ENCODE results near the gene FOXD2.

DNA sequence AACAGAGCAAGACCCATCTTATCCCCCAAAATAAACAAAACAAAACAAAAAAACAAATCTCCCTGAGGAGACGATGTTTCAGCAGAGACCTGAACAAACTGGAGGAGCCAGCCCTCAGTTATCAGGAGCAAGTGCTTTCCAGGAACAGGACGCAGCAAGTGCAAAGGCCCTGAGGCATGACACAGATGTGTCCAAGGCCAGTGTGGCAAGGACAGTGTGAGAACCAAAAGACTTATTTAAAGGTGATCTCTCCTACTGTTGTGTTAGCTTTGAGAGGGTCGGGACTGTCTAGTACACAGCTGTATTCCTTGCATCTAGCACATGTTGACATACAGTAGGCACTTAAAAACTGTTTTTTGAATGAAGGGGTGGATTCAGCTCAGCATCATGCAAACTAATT lies 48.0 kb downstream of the FOXD2 start:
- no peak for TF ChIP-seq ZFP3 (CRISPR knock-in tag; IDR thresholded peaks at IDR 0.05)
- TF ChIP-seq, protein P1, sequence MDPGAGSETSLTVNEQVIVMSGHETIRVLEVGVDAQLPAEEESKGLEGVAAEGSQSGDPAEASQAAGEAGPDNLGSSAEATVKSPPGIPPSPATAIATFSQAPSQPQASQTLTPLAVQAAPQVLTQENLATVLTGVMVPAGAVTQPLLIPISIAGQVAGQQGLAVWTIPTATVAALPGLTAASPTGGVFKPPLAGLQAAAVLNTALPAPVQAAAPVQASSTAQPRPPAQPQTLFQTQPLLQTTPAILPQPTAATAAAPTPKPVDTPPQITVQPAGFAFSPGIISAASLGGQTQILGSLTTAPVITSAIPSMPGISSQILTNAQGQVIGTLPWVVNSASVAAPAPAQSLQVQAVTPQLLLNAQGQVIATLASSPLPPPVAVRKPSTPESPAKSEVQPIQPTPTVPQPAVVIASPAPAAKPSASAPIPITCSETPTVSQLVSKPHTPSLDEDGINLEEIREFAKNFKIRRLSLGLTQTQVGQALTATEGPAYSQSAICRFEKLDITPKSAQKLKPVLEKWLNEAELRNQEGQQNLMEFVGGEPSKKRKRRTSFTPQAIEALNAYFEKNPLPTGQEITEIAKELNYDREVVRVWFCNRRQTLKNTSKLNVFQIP (CRISPR knock-in tag; IDR thresholded peaks at IDR 0.05; ENCODE audit: borderline replicate concordance, low read depth), result no peak
- no peak for TF ChIP-seq ZNF8 (CRISPR knock-in tag; IDR thresholded peaks at IDR 0.05)
- no peak for TF ChIP-seq ZFP30 (CRISPR knock-in tag; IDR thresholded peaks at IDR 0.05)
- TF ChIP-seq ARNTL (CRISPR knock-in tag; IDR thresholded peaks at IDR 0.05; ENCODE audit: borderline replicate concordance, low read depth), result no peak
- TF ChIP-seq ZC3H10 (CRISPR knock-in tag; IDR thresholded peaks at IDR 0.05), result no peak
- no peak for TF ChIP-seq ESRRG (CRISPR knock-in tag; IDR thresholded peaks at IDR 0.05)
- TF ChIP-seq ISL1 (CRISPR knock-in tag; IDR thresholded peaks at IDR 0.05), result no peak
- TF ChIP-seq, protein P2, sequence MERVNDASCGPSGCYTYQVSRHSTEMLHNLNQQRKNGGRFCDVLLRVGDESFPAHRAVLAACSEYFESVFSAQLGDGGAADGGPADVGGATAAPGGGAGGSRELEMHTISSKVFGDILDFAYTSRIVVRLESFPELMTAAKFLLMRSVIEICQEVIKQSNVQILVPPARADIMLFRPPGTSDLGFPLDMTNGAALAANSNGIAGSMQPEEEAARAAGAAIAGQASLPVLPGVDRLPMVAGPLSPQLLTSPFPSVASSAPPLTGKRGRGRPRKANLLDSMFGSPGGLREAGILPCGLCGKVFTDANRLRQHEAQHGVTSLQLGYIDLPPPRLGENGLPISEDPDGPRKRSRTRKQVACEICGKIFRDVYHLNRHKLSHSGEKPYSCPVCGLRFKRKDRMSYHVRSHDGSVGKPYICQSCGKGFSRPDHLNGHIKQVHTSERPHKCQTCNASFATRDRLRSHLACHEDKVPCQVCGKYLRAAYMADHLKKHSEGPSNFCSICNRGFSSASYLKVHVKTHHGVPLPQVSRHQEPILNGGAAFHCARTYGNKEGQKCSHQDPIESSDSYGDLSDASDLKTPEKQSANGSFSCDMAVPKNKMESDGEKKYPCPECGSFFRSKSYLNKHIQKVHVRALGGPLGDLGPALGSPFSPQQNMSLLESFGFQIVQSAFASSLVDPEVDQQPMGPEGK (CRISPR knock-in tag; IDR thresholded peaks at IDR 0.05; ENCODE audit: borderline replicate concordance), result no peak
- no peak for TF ChIP-seq SNAI2 (CRISPR knock-in tag; IDR thresholded peaks at IDR 0.05)
- TF ChIP-seq GLIS3 (CRISPR knock-in tag; IDR thresholded peaks at IDR 0.05), result no peak

Measured in SK-N-SH treated with all-trans-retinoic acid at 6 μM for 48 hours (cell line).